K562 (cell line): ENCODE results near the gene GABRD. TPM values are rescaled to one million over a fixed set of nuclear protein-coding genes. Genes with fewer than 3 reads are reported as not detected.

Experiments used
- ATAC-seq: fragments of 200-7000 bp; cut with Tn5 transposase; 3 replicates; pipeline ENCODE4 v1.9.1; 2020; ENCODE audit warnings: moderate library complexity
- BruUV-seq: library from RNA; stranded (reverse); fragments of 400-500 nt; replicated peaks from 2 replicates; lab custom pipeline; 2021; lab: Mats Ljungman, UMichigan
- CTCF ChIA-PET: fragments of 300-600 bp; formaldehyde crosslinking; extraction: SDS; loops from one replicate; lab custom pipeline; 2021; ENCODE audit warnings: low intra/inter-chr PET ratio; lab: Yijun Ruan, JAX
- POLR2A ChIA-PET: fragments of 300-600, 350-650 bp; sonication (Branson Sonifier 250); formaldehyde crosslinking; extraction: SDS; loops from one replicate; lab custom pipeline; 2021; ENCODE audit warnings: antibody characterized with exemption, inconsistent platforms; lab: Yijun Ruan, JAX
- DNase-seq, 4 experiments: peaks; one replicate each; pipeline versions ENCODE4 v3.0.0 to v3.0.0-alpha.2; 2011 to 2018; ENCODE audit warnings: low spot score in 3 of 4, mixed read lengths in 3 of 4; ENCODE audit errors: extremely low read depth in 1 of 4
- FAIRE-seq: peaks from 2 replicates; lab custom pipeline; 2011; peaks lifted over from hg19 to GRCh38; lab: Jason Lieb, UNC
- H2AFZ ChIP-seq: 2 replicates; pipeline ENCODE4 v1.6.0; 2011; ENCODE audit warnings: low read depth, low read length, control low read depth, inconsistent platforms
- H3K27ac ChIP-seq: fragments of 200-600 bp; 3 replicates; pipeline ENCODE4 v1.8.0; 2011; ENCODE audit warnings: low read depth, mild to moderate bottlenecking, control low read depth, inconsistent platforms, low read length, moderate library complexity, mixed read lengths; ENCODE audit errors: extremely low read depth
- H3K27me3 ChIP-seq, 2 experiments: fragments of 300-600 bp in 1 of 2; 2 replicates in 1 of 2; 3 replicates in 1 of 2; pipeline versions ENCODE4 v1.6.0 to v1.8.0; 2011; ENCODE audit warnings: inconsistent platforms in 2 of 2, low read length in 2 of 2, mild to moderate bottlenecking in 1 of 2, mixed read lengths in 1 of 2, moderate library complexity in 1 of 2; ENCODE audit not compliant: control insufficient read depth in 2 of 2, insufficient read depth in 2 of 2
- H3K36me3 ChIP-seq: fragments of 300-600 bp; 3 replicates; pipeline ENCODE4 v1.8.0; 2011; ENCODE audit warnings: mild to moderate bottlenecking, low read length, inconsistent platforms; ENCODE audit not compliant: control insufficient read depth, insufficient read depth
- H3K4me1 ChIP-seq, 2 experiments: fragments of 200-600 bp in 1 of 2; replicated peaks in 1 of 2; 2 replicates in 1 of 2; 3 replicates in 1 of 2; pipeline versions ENCODE4 v1.5.1 to v1.8.0; 2011; ENCODE audit warnings: inconsistent platforms in 2 of 2, low read length in 2 of 2, mild to moderate bottlenecking in 1 of 2, mixed read lengths in 1 of 2, moderate library complexity in 1 of 2; ENCODE audit not compliant: control insufficient read depth in 2 of 2, insufficient read depth in 2 of 2
- H3K4me2 ChIP-seq: 2 replicates; pipeline ENCODE4 v1.6.1; 2011; ENCODE audit warnings: low read length, control low read depth, inconsistent platforms, mixed read lengths; ENCODE audit not compliant: insufficient read depth
- H3K4me3 ChIP-seq: fragments of 200-600 bp; sonication (generic), shearing (Covaris generic); 2 replicates; pipeline ENCODE4 v1.5.1; 2016; ENCODE audit warnings: control low read depth, inconsistent platforms
- H3K79me2 ChIP-seq: fragments of 200-600 bp; 3 replicates; pipeline ENCODE4 v1.8.0; 2011; ENCODE audit warnings: low read length, inconsistent platforms; ENCODE audit not compliant: control insufficient read depth, insufficient read depth
- H3K9ac ChIP-seq, 2 experiments: 2 replicates each; pipeline versions ENCODE4 v1.6.0 to v1.6.1; 2011; ENCODE audit warnings: low read depth in 2 of 2, low read length in 2 of 2, control low read depth in 1 of 2, inconsistent platforms in 1 of 2, mild to moderate bottlenecking in 1 of 2, mixed read lengths in 1 of 2; ENCODE audit not compliant: insufficient read depth in 1 of 2
- H3K9me1 ChIP-seq: one replicate; pipeline ENCODE4 v1.6.0; 2011; ENCODE audit warnings: inconsistent platforms, mild to moderate bottlenecking, low read length, moderate library complexity; ENCODE audit not compliant: control insufficient read depth, insufficient read depth
- H3K9me3 ChIP-seq: replicated peaks from 2 replicates; pipeline ENCODE4 v1.5.1; 2011; ENCODE audit warnings: low read depth, low read length, inconsistent platforms; ENCODE audit not compliant: control insufficient read depth, insufficient read depth
- H4K20me1 ChIP-seq: replicated peaks from 2 replicates; pipeline ENCODE4 v1.6.1; 2011; ENCODE audit warnings: low read length, inconsistent platforms, mixed read lengths; ENCODE audit not compliant: control insufficient read depth, insufficient read depth
- BCL6 ChIP-seq: fragments of 250-450 bp; sonication (Bioruptor Pico); IDR thresholded peaks from 2 replicates; pipeline ENCODE4 v1.4.0; 2020
- CCNT2 ChIP-seq: IDR thresholded peaks from 2 replicates; pipeline ENCODE4 v1.6.1; 2011; ENCODE audit warnings: borderline replicate concordance, low read depth, mild to moderate bottlenecking, moderate library complexity, mixed read lengths, low read length; ENCODE audit not compliant: insufficient read length; ENCODE audit errors: extremely low read depth
- L3MBTL2 ChIP-seq: fragments of 450-650 bp; IDR thresholded peaks from 2 replicates; pipeline ENCODE4 v1.6.1; 2016; ENCODE audit warnings: mild to moderate bottlenecking, moderate library complexity
- MGA ChIP-seq: fragments of 450-650 bp; IDR thresholded peaks from 2 replicates; pipeline ENCODE4 v1.6.1; 2016; ENCODE audit warnings: mild to moderate bottlenecking, moderate library complexity
- SRF ChIP-seq, 2 experiments: fragments of 250-450, 450-650 bp in 1 of 2; sonication (Bioruptor Pico) in 1 of 2; sonication (generic) in 1 of 2; formaldehyde crosslinking; IDR thresholded peaks; 2 replicates each; pipeline versions ENCODE4 v1.5.0 to v1.5.1; 2020 to 2022; ENCODE audit warnings: mild to moderate bottlenecking in 1 of 2, missing genetic modification reagents in 1 of 2
- WGBS: fragments of 100-300 bp; shearing (Covaris generic); methylation state at CpG from one replicate; pipeline ENCODE4 v1.1.6; 2016; ENCODE audit warnings: low coverage, mixed read lengths; ENCODE audit not compliant: insufficient coverage; ENCODE audit errors: missing lambda C conversion rate; 5-methylcytosine and 5-hydroxymethylcytosine counted together
- in situ Hi-C: fragments of 300-500 bp; cut with MboI; formaldehyde crosslinking; loops from 4 replicates; pipeline ENCODE4 v1.15.0; 2018; ENCODE audit warnings: inconsistent platforms, mixed read lengths
- intact Hi-C: fragments of 100-400 bp; cut with micrococcal nuclease; formaldehyde crosslinking; loops from 2 replicates; pipeline ENCODE4 v1.14.2; 2022
- polyA plus RNA-seq, 8 experiments: library from polyadenylated mRNA; depleted of rRNA in 4 of 8; stranded (reverse) in 5 of 8; unstranded in 3 of 8; fragments of >200 nt; fragmentation: Nextera tagmentation in 2 of 8; fragmentation: Illumina TruSeq in 1 of 8; extraction: Ambion mirVana in 2 of 8; extraction: Trizol in 1 of 8; gene quantifications; 2 replicates each; pipeline versions ENCODE4 v1.2.1 to v1.2.3, GENCODE V29; 2011 to 2014; ENCODE audit warnings: inconsistent platforms in 1 of 8, missing spikeins in 1 of 8
- total RNA-seq, 7 experiments: library from RNA; depleted of rRNA in 6 of 7; stranded (reverse); fragments of >200 nt in 6 of 7; fragmentation: Illumina TruSeq in 2 of 7; extraction: Trizol in 2 of 7; gene quantifications; 2 replicates each; pipeline versions ENCODE4 v1.2.1 to v1.2.3, GENCODE V29; 2011 to 2021; ENCODE audit warnings: low replicate concordance in 1 of 7

The GABRD gene
- total and polyA plus RNA-seq, 9 of the 15 experiments (the other 6 are each of a cell fraction or from before 2014, with no cell fraction given), result 0.07 TPM; not detected in 8

DNA sequence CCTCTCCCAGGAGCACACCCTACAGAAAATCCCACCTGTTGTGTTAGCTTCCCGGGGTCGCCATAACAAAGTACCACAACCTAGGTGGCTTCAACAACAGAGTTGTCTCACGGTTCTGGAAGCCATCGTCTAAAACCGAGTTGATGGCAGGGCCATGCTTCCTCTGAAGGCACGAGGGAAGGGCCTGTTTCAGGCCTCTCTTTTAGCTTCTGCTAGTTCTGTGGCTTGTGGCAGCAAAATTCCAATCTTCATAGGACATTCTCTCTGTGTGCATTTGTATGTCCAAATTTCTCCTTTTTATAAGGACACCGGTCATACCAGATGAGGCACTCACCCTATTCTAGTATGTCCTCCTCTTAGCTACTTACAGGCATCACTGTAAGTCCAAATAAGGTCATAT lies 18.7 kb upstream of the GABRD start:
- POLR2A ChIA-PET, result interaction anchor here (0.6 to 2.4 kb wide), 4 partner anchors 11 to 916 kb away, joined by 3 to 11 read pairs (median 3); no protein-coding TSS in a partner anchor
- Histone ChIP-seq H3K27me3 (peaks cover 23 to 48% of the 10 kb centered on the region in 2 experiments), H3K36me3 (no peaks in the 10 kb centered on the region), H3K9ac (no peak overlapping the region), H3K4me3 (no peak overlapping the region)
- ATAC-seq (no peak), DNase-seq (no peak), FAIRE-seq (no peak)
- TF ChIP-seq CCNT2 (no peak), L3MBTL2 (peak; percentile 77), MGA (peak; percentile 47; the same call in 1 of the 2 replicates), BCL6 (CRISPR knock-in tag) (no peak), SRF (CRISPR knock-in tag; IDR thresholded peaks at IDR 0.05) (peak in 1 of 2 experiments; percentile 82; a peak in 2 of 4 replicates)
- TF ChIP-seq, all 486 proteins: peak for 3
- no peak overlapping the region for H3K4me2 ChIP-seq
- CTCF ChIA-PET, result no interaction called here
- no peak overlapping the region for H3K27ac ChIP-seq
- no peak overlapping the region for H2AFZ ChIP-seq
- no TSS peak for BruUV-seq
- 8% methylated on average over 7 of the region's 7 CpGs for WGBS
- in situ Hi-C loops, result no loop called here
- H3K9me1 ChIP-seq, result no peaks in the 10 kb centered on the region
- peaks cover 11 to 12% of the 10 kb centered on the region in 2 experiments for H3K4me1 ChIP-seq
- no peaks in the 10 kb centered on the region for H3K9me3 ChIP-seq
- intact Hi-C loops, result no loop called here
- no peaks in the 10 kb centered on the region for H4K20me1 ChIP-seq
- no peaks in the 10 kb centered on the region for H3K79me2 ChIP-seq
